HL-60 (cell line): ENCODE data around the gene SLC25A44.
A peak's percentile ranks its signal among the peaks of the same experiment; 100 is the strongest.

Experiments used
- DNase-seq, 2 experiments: peaks; one replicate each; pipeline ENCODE4 v3.0.0-alpha.2; 2010 to 2020; ENCODE audit warnings: low read depth in 1 of 2, low spot score in 1 of 2
- H3K27ac ChIP-seq: fragments of 250-450 bp; sonication (Bioruptor Pico); replicated peaks from 2 replicates; pipeline ENCODE4 v1.5.1; 2020; ENCODE audit warnings: mild to moderate bottlenecking, moderate library complexity
- H3K27me3 ChIP-seq: fragments of 250-450 bp; sonication (Bioruptor Pico); 2 replicates; pipeline ENCODE4 v1.5.1; 2021; ENCODE audit warnings: mild to moderate bottlenecking, moderate library complexity; ENCODE audit not compliant: insufficient read depth, poor library complexity, severe bottlenecking
- H3K4me3 ChIP-seq: replicated peaks from 2 replicates; pipeline ENCODE4 v1.5.1; 2011; ENCODE audit warnings: mild to moderate bottlenecking, control low read depth, low read length; ENCODE audit not compliant: insufficient read depth
- CTCF ChIP-seq: IDR thresholded peaks from one replicate; pipeline ENCODE4 v1.5.1; 2011; ENCODE audit warnings: low read length, control low read depth, inconsistent platforms; ENCODE audit not compliant: insufficient read depth
- GABPA ChIP-seq: IDR thresholded peaks from 2 replicates; pipeline ENCODE4 v1.6.1; 2012; ENCODE audit warnings: low read depth
- POLR2AphosphoS5 ChIP-seq: IDR thresholded peaks from 2 replicates; pipeline ENCODE4 v1.6.1; 2012; ENCODE audit warnings: low read depth
- SPI1 ChIP-seq: IDR thresholded peaks from 2 replicates; pipeline ENCODE4 v1.6.1; 2012; ENCODE audit warnings: low read depth, mild to moderate bottlenecking, borderline replicate concordance
- TF ChIP-seq, protein P1 (sequence below): IDR thresholded peaks from 2 replicates; pipeline ENCODE4 v1.6.1; 2012; ENCODE audit warnings: low read depth; ENCODE audit not compliant: insufficient replicate concordance

Gene SLC25A44

GRCh38 chr1:156246781-156247459 lies 53.0 kb downstream of the SLC25A44 start:
- H3K27ac ChIP-seq, result no peak overlapping the region

DNA sequence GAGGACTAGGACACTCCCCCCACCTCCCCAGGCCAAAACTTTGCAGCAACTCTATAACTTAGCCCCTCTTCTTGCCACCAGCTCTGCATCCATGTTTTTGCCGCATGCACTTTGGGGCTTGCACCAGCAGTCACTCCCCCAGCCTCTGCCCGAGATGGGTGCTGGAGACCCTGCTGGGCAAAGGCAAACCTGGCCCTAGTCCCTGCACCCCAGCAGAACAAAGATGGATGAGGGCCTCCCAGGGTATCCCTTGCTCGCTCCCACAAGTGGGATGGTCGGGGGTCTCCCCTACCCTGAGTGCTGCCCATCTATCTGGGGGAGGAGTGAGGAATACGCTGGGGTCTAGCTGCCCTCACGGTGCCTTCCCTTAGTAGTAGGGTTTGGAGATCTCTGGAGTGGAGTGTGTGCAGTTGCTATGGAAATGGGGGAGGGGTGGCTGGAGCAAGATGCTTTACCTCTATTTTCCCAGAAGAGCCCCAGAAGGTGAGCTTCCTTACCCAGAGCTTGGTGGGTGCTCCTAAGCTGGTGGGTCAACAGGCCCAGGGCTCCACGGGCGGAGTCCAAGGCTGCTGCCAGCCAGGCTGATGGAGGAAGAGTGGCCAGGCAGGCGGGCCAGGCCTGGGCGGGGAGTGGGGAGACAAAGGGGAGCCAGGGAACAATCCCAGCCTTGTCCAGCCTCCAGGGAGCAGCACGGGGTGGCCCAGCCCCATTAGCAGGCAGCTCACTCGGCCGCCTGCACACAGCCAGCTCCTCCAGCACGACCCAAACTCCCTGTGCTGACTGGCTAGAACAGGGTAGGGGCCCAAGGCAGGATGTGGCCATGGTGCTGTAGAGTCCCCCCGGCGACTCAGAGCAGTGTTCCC lies 53.8 kb downstream of the SLC25A44 start, which contains the start of gene PAQR6:
Gene PAQR6, minus strand, starts transcription at position 597 of the 863 bp plus-strand sequence. CDS start 1,325 bp downstream, outside the sequence.
- TF ChIP-seq, protein P1, sequence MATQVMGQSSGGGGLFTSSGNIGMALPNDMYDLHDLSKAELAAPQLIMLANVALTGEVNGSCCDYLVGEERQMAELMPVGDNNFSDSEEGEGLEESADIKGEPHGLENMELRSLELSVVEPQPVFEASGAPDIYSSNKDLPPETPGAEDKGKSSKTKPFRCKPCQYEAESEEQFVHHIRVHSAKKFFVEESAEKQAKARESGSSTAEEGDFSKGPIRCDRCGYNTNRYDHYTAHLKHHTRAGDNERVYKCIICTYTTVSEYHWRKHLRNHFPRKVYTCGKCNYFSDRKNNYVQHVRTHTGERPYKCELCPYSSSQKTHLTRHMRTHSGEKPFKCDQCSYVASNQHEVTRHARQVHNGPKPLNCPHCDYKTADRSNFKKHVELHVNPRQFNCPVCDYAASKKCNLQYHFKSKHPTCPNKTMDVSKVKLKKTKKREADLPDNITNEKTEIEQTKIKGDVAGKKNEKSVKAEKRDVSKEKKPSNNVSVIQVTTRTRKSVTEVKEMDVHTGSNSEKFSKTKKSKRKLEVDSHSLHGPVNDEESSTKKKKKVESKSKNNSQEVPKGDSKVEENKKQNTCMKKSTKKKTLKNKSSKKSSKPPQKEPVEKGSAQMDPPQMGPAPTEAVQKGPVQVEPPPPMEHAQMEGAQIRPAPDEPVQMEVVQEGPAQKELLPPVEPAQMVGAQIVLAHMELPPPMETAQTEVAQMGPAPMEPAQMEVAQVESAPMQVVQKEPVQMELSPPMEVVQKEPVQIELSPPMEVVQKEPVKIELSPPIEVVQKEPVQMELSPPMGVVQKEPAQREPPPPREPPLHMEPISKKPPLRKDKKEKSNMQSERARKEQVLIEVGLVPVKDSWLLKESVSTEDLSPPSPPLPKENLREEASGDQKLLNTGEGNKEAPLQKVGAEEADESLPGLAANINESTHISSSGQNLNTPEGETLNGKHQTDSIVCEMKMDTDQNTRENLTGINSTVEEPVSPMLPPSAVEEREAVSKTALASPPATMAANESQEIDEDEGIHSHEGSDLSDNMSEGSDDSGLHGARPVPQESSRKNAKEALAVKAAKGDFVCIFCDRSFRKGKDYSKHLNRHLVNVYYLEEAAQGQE, result no peak
- TF ChIP-seq POLR2AphosphoS5, result 0 out of 2 replicates have a peak, but pooled peaks have one; percentile 19
- H3K27ac ChIP-seq, result no peak within 1 kb of the TSS
- H3K4me3 ChIP-seq, result no peak within 1 kb of the TSS
- DNase-seq, result no peak
- no peaks in the 10 kb centered on the region for H3K27me3 ChIP-seq

More at GRCh38 chr1:156246781-156247459, 53.0 kb downstream of the SLC25A44 start:
- Histone ChIP-seq H3K4me3 (no peak overlapping the region), H3K27me3 (no peaks in the 10 kb centered on the region)
- DNase-seq, result no peak
- TF ChIP-seq GABPA (no peak), CTCF (no peak)

DNA sequence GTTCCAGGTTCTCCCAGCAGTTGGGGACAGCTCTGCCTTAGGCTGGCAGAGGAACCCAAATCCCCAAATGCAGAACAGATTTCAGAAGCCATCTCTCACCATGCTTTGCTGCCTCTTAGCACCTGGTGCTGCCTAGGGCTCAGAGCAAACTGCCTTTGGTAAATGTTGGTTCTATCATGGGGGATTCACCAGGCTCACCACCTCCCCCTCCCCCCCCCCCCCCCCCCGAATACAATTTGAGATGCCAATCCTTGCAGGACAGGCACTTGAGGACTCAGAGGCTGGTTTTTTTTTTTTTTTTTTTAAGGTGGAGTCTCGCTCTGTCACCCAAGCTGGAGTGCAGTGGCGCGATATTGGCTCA lies 54.4 kb downstream of the SLC25A44 start:
- no peak overlapping the region for H3K27ac ChIP-seq
- no peak overlapping the region for H3K4me3 ChIP-seq
- DNase-seq, result no peak
- no peaks in the 10 kb centered on the region for H3K27me3 ChIP-seq
- no peak for TF ChIP-seq GABPA
- no peak for TF ChIP-seq SPI1
- TF ChIP-seq CTCF, result no peak
- TF ChIP-seq POLR2AphosphoS5, result no peak
- TF ChIP-seq, protein P1, result no peak

DNA sequence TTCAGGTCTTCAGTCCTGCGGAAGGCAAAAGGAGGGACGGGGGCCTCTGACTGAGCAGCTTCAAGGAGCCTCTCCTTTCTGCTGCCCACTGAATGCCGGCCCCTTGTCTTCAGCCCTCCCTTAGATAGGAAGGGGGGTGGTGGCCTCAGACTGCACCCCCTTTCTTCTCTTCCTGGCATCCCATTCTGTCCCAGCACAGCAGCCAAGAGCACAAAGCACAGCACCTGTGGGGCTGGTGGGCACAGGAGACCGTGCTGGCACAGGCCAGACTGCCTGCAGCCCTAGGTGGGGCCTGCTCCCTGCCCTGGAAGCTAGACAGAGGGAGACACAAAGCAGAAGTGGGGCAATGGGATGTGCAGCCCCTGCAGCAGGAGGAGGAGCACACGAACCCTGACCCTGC lies 55.7 kb downstream of the SLC25A44 start:
- Histone ChIP-seq H3K27ac (no peak overlapping the region), H3K27me3 (no peaks in the 10 kb centered on the region), H3K4me3 (no peak overlapping the region)
- DNase-seq, result no peak
- no peak for TF ChIP-seq CTCF
- TF ChIP-seq SPI1, result no peak
- TF ChIP-seq, protein P1, result no peak
- no peak for TF ChIP-seq GABPA
- TF ChIP-seq POLR2AphosphoS5, result no peak; the same call in 1 of the 2 replicates
